Stimulated activated CD8-positive, alpha-beta memory T cell treated with anti-CD3 and anti-CD28 coated beads, Interleukin-15, amount 100 ng/mL, for 4 hours (primary cell): ENCODE results near the gene MAP1LC3B2.

Experiments used
- DNase-seq, 2 donors: peaks; one replicate each; pipeline ENCODE4 v3.0.0-alpha.2; 2020; ENCODE audit warnings: low read depth in 2 of 2

Gene MAP1LC3B2

GRCh38 chr12:116595672-116596071, 36.5 kb downstream of the MAP1LC3B2 start:
- no peak for DNase-seq

GRCh38 chr12:116597886-116598285, 38.7 kb downstream of the MAP1LC3B2 start:
- no peak for DNase-seq

GRCh38 chr12:116598311-116599284, 39.4 kb downstream of the MAP1LC3B2 start:
- no peak for DNase-seq

- DNase-seq: peak; percentile 8 to 14
Measured at GRCh38 chr12:116599285-116600136, 40.3 kb downstream of the MAP1LC3B2 start.

- DNase-seq: no peak
Measured at GRCh38 chr12:116600959-116601918, 42.1 kb downstream of the MAP1LC3B2 start.

GRCh38 chr12:116601933-116602810, 43.0 kb downstream of the MAP1LC3B2 start:
- DNase-seq: no peak

GRCh38 chr12:116603546-116604177, 44.5 kb downstream of the MAP1LC3B2 start:
- DNase-seq: no peak

- DNase-seq: no peak
Measured at GRCh38 chr12:116604178-116604895, 45.2 kb downstream of the MAP1LC3B2 start.

GRCh38 chr12:116604951-116605641, 45.9 kb downstream of the MAP1LC3B2 start:
- no peak for DNase-seq

- DNase-seq: no peak
Measured at GRCh38 chr12:116606397-116606796, 47.2 kb downstream of the MAP1LC3B2 start.

- no peak for DNase-seq
Measured at GRCh38 chr12:116607039-116607438, 47.9 kb downstream of the MAP1LC3B2 start.

GRCh38 chr12:116609319-116610114, 50.3 kb downstream of the MAP1LC3B2 start:
- no peak for DNase-seq

GRCh38 chr12:116610971-116611541, 51.9 kb downstream of the MAP1LC3B2 start:
- DNase-seq: no peak

GRCh38 chr12:116612436-116612835, 53.3 kb downstream of the MAP1LC3B2 start:
- no peak for DNase-seq

GRCh38 chr12:116613256-116613655, 54.1 kb downstream of the MAP1LC3B2 start:
- DNase-seq: no peak

- DNase-seq: no peak
Measured at GRCh38 chr12:116614194-116614915, 55.2 kb downstream of the MAP1LC3B2 start.
